HG03039 (cell line): Measurements from ENCODE around the gene SUPT3H.
A peak's percentile ranks its signal among the peaks of the same experiment; 100 is the strongest.

Experiments
- ATAC-seq: cut with Tn5 transposase; IDR thresholded peaks from one replicate; pipeline ENCODE4 v1.9.1; 2021; ENCODE audit warnings: mild to moderate bottlenecking, moderate library complexity; ENCODE audit not compliant: unreplicated experiment

The SUPT3H gene

DNA sequence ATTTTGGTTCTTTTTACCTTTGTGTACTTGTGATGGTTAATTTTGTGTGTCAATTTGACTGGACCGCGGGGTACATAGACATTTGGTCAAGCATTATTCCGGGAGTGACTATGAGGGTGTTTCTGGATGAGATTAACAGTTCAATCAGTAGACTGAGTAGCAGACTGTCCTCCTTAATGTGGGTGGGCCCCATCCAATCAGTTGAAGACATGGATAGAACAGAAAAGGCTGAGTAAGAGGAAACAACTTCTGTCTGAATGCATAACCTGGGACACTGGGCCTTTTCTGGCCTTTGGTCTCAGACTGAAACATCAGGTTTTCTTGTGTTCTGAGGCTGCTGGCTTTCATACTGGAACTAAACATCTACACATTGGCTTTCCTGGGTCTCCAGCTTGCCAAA is 353.1 kb downstream of the SUPT3H start:
- ATAC-seq: no peak

DNA sequence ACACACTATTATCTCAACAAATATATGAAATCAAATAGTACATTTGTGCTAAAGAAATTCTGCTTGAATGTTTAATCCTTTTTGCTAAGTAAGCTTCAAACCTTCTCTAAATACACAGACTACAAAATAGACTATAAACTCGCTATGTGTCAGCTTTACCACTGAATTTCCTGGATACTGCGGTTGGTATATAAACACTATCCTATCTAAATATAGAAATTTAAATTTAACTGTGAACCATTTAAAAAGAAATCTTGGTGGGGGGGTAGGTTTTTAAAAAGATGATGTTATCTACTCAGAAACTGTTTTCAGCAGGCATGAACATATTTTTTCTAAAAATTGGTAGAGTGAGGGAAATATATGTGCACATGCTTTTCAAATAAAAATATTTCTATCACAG is 356.1 kb downstream of the SUPT3H start:
- ATAC-seq: no peak

GRCh38 chr6:45012687-45013086 is 365.0 kb downstream of the SUPT3H start:
- ATAC-seq: no peak

DNA sequence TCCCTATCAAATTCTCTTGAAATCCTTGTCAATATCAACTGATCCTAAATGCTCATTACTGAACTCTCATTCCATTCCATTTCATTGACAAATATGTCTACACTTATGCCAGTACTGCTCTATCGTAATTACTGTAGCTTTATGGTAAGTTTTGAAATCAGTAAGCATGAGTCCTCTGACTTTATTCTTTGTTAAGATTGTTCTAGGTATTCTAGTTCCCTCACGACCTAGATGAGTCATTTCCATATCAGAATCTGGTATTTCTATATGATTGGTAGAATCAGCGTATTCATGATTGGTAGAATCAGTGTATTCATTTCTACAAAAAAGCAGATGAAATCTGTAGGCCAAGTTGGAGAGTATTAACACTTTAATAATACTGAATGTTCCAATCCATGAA is 368.2 kb downstream of the SUPT3H start:
- no peak for ATAC-seq

- ATAC-seq: no peak
Observed at GRCh38 chr6:45006893-45007292, 370.8 kb downstream of the SUPT3H start.

DNA sequence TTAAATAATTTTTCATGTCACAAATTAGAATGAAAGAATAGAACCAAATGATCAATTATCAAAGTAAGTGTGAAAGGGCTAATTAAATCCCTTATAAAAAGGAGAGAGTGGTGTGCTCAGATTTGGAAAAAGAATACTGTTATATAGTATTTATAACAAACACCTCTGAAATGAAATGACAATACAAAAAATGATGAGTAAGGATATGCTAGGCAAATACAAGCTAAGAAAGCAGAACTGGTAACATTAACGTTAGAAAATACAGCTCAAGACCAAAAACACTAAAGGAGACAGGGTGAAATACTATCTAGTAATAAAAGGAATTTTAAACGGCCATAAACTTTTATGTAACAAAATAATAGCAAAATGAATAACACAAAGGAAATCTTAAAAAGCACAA is 373.8 kb downstream of the SUPT3H start:
- ATAC-seq: no peak

- no peak for ATAC-seq
Observed at GRCh38 chr6:45003387-45003786, 374.3 kb downstream of the SUPT3H start.

DNA sequence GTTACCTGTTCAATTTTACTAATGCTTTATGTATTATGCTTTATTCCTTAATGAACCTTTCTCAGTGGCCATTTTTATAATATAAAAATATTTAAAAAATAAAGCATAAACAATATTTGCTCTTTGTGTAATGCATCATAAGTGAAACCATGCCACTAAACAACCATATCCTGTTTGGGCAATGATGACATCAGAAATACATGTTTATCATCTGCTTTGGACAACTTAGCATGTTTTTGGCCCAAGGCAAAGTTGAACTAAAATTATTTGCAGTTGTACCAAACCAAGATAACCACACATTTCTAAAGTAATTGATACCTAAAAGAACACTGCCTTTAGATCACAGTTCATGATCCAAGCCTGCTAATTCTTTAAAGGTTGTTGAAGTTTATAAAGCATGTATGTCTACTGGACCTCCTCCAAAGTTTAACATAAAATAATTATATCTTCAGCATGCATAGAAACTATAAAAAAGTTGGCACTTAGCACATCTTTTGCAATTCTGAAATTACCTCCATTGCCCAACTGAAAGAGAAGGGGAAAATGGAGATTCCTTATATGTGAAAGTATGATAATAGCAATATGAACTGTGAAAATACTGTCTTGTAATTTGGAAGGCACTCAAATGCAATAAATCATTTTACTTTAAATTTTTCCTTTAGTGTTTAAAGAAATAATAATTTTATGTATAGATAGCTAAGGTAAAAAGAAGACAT is 375.2 kb downstream of the SUPT3H start:
- no peak for ATAC-seq

DNA sequence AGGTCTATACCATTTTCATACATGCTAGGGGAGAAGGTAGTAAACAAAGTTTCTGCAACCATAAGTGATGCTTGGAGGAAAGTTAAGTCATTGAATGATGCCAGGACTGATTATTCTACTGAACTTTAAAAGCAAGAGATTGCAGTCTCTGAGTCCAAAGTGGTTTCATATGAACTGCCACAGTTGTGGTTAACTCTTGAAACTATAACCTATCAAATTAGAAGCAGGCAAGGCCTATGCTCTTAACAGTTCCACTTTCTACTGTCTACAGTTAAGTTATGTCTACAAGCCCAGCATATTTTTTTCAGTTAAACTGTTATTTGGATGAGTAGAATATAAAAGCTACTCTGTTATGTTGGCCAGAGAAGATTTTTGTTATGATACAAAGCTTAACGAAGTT is 376.1 kb downstream of the SUPT3H start:
- ATAC-seq: peak; percentile 97

GRCh38 chr6:45000833-45001232 is 376.9 kb downstream of the SUPT3H start:
- no peak for ATAC-seq

- ATAC-seq: no peak
Observed at GRCh38 chr6:44999066-44999465, 378.7 kb downstream of the SUPT3H start.

DNA sequence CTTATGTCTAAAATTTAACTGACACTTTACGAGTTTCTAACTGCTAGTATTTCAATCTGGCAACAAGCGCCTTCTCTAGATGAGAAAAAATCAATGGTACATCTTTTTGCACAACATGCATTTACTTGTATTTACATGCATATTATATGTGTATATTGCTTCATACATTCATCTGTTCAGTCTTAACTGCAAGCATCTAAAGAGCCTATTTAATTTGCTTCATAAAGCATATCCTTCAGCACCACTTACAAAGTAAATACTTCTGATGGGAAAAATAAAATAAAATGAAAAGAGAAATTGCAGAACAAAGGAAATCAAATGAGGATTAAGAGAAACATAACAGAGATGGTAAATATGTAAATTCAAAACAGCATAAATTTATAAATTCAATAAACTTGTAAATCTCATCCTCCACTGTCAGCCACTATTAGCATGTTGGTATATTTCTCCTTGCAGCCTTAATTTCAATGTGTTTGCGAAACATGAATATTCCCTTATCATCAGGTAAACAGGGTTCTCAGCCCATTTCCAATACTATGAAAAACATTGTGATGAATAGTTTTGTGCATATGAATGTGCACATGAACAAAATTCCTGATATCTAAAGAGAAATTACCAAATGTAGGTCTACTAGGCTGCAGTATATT is 382.1 kb downstream of the SUPT3H start:
- no peak for ATAC-seq

DNA sequence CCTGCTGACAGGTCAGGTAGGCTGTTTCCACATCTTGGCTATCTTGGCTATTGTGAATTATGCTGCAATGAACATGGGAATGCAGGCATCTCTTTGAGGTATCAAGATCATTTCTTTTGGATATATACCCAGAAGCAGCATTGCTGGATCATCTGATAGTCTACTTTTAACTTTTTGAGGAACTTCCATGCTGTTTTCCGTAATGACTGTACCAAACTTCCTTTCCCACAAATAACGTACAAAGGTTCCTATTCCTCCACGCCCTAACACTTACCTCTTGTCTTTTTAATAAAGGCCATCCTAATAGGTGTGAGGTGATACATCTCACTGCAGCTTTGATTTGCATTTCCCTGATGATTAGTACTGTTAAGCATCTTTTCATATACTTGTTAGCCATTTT is 388.3 kb downstream of the SUPT3H start:
- ATAC-seq: no peak

DNA sequence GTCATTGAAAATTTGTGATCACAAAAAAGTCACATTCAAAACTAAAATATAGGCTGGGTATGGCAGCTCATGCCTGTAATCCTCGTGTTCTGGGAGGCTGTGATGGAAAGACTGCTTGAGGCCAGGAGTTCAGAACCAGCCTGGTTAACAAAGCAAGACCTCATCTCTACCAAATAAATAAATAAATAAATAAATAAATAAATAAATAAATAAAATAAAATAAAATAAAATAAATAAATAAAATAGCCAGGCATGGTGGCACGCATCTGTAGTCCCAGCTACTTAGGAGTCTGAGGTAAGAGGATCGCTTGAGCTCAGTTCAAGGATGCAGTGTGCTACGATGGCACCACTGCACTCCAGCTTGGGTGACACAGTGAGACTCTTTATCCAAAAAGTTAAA is 392.7 kb downstream of the SUPT3H start:
- ATAC-seq: no peak

DNA sequence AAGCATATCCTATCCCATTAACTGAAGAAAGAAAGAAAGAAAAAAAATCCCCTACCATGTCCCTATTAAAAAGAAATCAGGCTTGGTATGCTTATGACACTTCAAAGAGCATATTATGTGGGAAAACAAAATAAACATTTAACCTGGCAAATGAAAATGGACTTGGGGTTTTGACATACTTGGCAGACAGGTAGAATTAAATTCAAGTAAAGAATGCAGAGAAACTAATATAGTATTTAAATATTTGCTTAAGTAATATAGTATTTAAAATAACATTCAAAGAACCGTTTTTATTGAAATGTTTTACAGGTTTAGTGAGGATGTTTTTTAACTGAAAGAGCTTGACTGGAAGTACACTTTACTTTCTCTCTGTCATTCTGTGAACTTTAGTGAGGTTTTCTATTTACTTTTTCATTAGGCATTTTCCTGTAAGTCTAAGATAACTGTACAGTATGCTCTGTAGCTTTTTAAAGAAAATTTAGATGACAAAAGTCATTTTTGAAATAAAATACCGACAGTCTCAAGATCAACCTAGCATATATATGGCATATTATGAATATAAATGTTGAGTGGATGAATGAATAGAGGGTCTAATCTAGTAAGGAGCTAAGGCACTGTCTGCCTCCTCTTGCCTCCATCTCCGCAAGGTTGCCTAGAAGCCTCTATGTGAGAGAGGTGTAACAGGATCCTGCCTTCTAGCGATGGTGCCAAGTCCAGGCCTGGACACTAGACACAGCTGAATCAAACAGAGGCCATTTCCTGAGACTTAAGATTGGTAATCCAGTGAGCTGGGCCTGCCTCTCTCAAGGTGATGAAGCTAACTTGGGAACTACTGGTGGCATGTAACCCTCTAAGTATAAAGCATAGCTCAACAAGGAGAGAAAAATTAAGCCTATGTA is 394.0 kb downstream of the SUPT3H start:
- ATAC-seq: no peak

DNA sequence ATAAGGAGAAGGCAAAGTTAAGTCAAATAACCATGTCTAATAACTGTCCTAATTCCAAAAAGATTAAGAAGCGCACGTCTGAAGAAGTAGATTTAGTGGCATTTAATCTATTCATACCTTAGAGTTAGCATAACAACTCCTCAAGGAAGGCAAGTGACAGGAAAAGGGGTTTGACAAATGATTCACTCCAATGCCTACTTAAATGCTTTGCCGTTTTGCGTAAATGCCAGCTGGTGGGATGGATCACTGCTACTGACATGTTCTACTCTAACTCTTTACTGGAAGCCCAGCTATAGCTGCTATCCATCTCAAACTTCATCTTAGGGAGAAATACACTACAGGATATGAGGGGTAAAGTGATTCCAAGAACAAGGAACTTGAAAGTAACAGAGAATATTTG is 396.9 kb downstream of the SUPT3H start:
- no peak for ATAC-seq

DNA sequence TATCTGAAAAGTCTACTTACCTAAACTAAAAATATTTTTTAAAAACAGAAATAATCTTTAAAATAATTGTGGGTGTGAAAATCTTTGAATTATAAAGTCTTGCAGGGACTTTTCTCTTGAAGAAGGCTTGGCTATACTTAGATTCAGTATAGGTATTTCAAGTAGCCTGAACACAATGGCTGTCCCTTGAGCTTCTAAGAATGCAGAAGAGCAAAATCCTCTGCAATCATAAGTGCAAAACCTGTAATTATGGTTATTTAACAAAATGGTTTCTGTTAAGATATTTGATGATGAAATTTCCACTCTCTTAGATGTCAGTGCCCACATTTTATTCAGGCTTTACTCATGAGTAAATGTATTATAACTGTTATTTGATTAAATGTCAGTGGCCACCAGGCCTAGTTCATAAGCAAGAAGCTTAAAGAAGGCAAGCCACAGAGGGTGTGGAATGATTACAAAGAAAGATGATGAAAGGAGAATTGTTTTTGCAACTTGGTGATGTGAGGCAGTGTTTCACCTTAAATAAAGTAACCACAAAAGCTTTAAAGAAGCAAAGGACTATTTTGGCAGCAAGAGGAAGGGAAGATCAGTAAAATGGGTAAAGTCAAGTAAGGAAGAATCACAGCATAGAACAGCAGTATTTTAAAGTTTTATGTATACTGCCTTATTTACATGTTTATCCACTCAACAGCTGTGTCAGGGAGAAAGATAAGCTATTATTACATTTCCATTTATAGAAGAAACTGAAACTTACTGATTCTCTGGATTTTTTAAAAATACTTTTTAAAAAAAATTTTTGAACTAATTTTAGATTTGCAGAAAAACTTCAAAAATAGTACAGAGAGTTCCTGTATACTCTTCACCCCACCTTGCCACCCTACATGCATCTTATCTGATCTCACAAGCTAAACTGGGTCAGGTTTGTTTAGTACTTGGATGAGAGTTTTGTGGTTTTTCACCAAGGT is 400.8 kb downstream of the SUPT3H start:
- ATAC-seq: peak; percentile 64

DNA sequence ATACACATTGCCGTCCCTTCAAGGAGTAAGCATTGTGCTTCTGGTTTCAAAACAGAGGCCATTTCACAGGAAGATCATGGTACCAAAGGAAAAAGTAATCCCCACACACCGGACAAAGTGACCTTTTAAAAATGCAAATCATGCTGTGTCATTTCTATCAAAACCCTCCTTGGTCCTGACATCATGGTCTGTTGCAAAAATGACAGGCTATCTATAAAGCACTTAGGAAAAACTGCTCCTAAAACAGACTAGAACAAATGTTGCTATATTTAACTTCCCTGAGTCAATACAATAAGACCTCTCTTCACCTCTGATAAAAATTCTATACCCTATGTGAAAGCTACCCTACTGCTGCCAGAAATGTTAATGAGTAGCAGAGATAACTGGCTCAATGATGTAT is 403.2 kb downstream of the SUPT3H start:
- ATAC-seq: no peak

GRCh38 chr6:44972709-44973108 is 405.0 kb downstream of the SUPT3H start:
- no peak for ATAC-seq

GRCh38 chr6:44969446-44970185 is 408.1 kb downstream of the SUPT3H start:
- no peak for ATAC-seq
